ENCODE measurements around the gene KRT6A.
"Not testable (repeated sequence)": the region's sequence is repeated elsewhere in the genome, so short reads cannot be mapped to it uniquely, and the experiment has no call there.

Gene KRT6A

GRCh38 chr12:52506858-52507715 lies 14.0 kb upstream of the KRT6A start:
- Histone ChIP-seq H3K9me3 (ENCODE audit: control insufficient read depth, low read length) (peaks cover 4% of the 10 kb centered on the region), H3K4me3 (ENCODE audit: insufficient read depth, low read depth, low read length, poor library complexity, severe bottlenecking) (no peak overlapping the region), H3K27ac (ENCODE audit: insufficient read depth, low read length, poor library complexity, severe bottlenecking) (no peak overlapping the region), H3K4me1 (ENCODE audit: control insufficient read depth, insufficient read depth, low read length, poor library complexity, severe bottlenecking) (no peaks in the 10 kb centered on the region), H3K36me3 (ENCODE audit: control insufficient read depth, insufficient read depth, low read length) (no peaks in the 10 kb centered on the region), H3K27me3 (replicated peaks; ENCODE audit: control insufficient read depth, insufficient read depth, low read length, poor library complexity, severe bottlenecking) (peaks cover 4% of the 10 kb centered on the region)
- DNase-seq: no peak

- Histone ChIP-seq H3K9me3 (ENCODE audit: control insufficient read depth, low read length) (no peaks in the 10 kb centered on the region), H3K4me3 (ENCODE audit: insufficient read depth, low read depth, low read length, poor library complexity, severe bottlenecking) (no peak overlapping the region), H3K4me1 (ENCODE audit: control insufficient read depth, insufficient read depth, low read length, poor library complexity, severe bottlenecking) (no peaks in the 10 kb centered on the region), H3K27me3 (replicated peaks; ENCODE audit: control insufficient read depth, insufficient read depth, low read length, poor library complexity, severe bottlenecking) (peaks cover 4% of the 10 kb centered on the region), H3K36me3 (ENCODE audit: control insufficient read depth, insufficient read depth, low read length) (no peaks in the 10 kb centered on the region), H3K27ac (ENCODE audit: insufficient read depth, low read length, poor library complexity, severe bottlenecking) (no peak overlapping the region)
- no peak for DNase-seq
Measured at GRCh38 chr12:52502877-52503276, 9.8 kb upstream of the KRT6A start.

GRCh38 chr12:52501490-52501889 lies 8.4 kb upstream of the KRT6A start:
- no peak for DNase-seq
- no peaks in the 10 kb centered on the region for H3K4me1 ChIP-seq (ENCODE audit: control insufficient read depth, insufficient read depth, low read length, poor library complexity, severe bottlenecking)
- peaks cover 4% of the 10 kb centered on the region for H3K27me3 ChIP-seq (replicated peaks; ENCODE audit: control insufficient read depth, insufficient read depth, low read length, poor library complexity, severe bottlenecking)
- H3K9me3 ChIP-seq (ENCODE audit: control insufficient read depth, low read length): no peaks in the 10 kb centered on the region
- H3K4me3 ChIP-seq (ENCODE audit: insufficient read depth, low read depth, low read length, poor library complexity, severe bottlenecking): no peak overlapping the region
- H3K36me3 ChIP-seq (ENCODE audit: control insufficient read depth, insufficient read depth, low read length): no peaks in the 10 kb centered on the region
- H3K27ac ChIP-seq (ENCODE audit: insufficient read depth, low read length, poor library complexity, severe bottlenecking): no peak overlapping the region

- H3K4me1 ChIP-seq (ENCODE audit: control insufficient read depth, insufficient read depth, low read length, poor library complexity, severe bottlenecking); DNase-seq; H3K27ac ChIP-seq (ENCODE audit: insufficient read depth, low read length, poor library complexity, severe bottlenecking); H3K9me3 ChIP-seq (ENCODE audit: control insufficient read depth, low read length); H3K27me3 ChIP-seq (replicated peaks; ENCODE audit: control insufficient read depth, insufficient read depth, low read length, poor library complexity, severe bottlenecking); H3K4me3 ChIP-seq (ENCODE audit: insufficient read depth, low read depth, low read length, poor library complexity, severe bottlenecking); H3K36me3 ChIP-seq (ENCODE audit: control insufficient read depth, insufficient read depth, low read length): not testable (repeated sequence)
Measured at GRCh38 chr12:52500574-52500973, 7.5 kb upstream of the KRT6A start.

GRCh38 chr12:52499806-52500560 lies 6.9 kb upstream of the KRT6A start:
- no peak for DNase-seq
- Histone ChIP-seq H3K4me3 (ENCODE audit: insufficient read depth, low read depth, low read length, poor library complexity, severe bottlenecking) (no peak overlapping the region), H3K27me3 (replicated peaks; ENCODE audit: control insufficient read depth, insufficient read depth, low read length, poor library complexity, severe bottlenecking) (no peaks in the 10 kb centered on the region), H3K27ac (ENCODE audit: insufficient read depth, low read length, poor library complexity, severe bottlenecking) (no peak overlapping the region), H3K4me1 (ENCODE audit: control insufficient read depth, insufficient read depth, low read length, poor library complexity, severe bottlenecking) (no peaks in the 10 kb centered on the region), H3K9me3 (ENCODE audit: control insufficient read depth, low read length) (no peaks in the 10 kb centered on the region), H3K36me3 (ENCODE audit: control insufficient read depth, insufficient read depth, low read length) (no peaks in the 10 kb centered on the region)

- Histone ChIP-seq H3K27me3 (replicated peaks; ENCODE audit: control insufficient read depth, insufficient read depth, low read length, poor library complexity, severe bottlenecking) (no peaks in the 10 kb centered on the region), H3K36me3 (ENCODE audit: control insufficient read depth, insufficient read depth, low read length) (no peaks in the 10 kb centered on the region), H3K27ac (ENCODE audit: insufficient read depth, low read length, poor library complexity, severe bottlenecking) (no peak overlapping the region), H3K9me3 (ENCODE audit: control insufficient read depth, low read length) (no peaks in the 10 kb centered on the region), H3K4me1 (ENCODE audit: control insufficient read depth, insufficient read depth, low read length, poor library complexity, severe bottlenecking) (no peaks in the 10 kb centered on the region), H3K4me3 (ENCODE audit: insufficient read depth, low read depth, low read length, poor library complexity, severe bottlenecking) (no peak overlapping the region)
- no peak for DNase-seq
Measured at GRCh38 chr12:52498946-52499345, 5.9 kb upstream of the KRT6A start.

- no peaks in the 10 kb centered on the region for H3K4me1 ChIP-seq (ENCODE audit: control insufficient read depth, insufficient read depth, low read length, poor library complexity, severe bottlenecking)
Measured at GRCh38 chr12:52497975-52498374, 4.9 kb upstream of the KRT6A start.

GRCh38 chr12:52496590-52497071 lies 3.6 kb upstream of the KRT6A start:
- Histone ChIP-seq H3K36me3 (ENCODE audit: control insufficient read depth, insufficient read depth, low read length) (no peaks in the 10 kb centered on the region), H3K4me3 (ENCODE audit: insufficient read depth, low read depth, low read length, poor library complexity, severe bottlenecking) (no peak overlapping the region), H3K27ac (ENCODE audit: insufficient read depth, low read length, poor library complexity, severe bottlenecking) (no peak overlapping the region), H3K27me3 (replicated peaks; ENCODE audit: control insufficient read depth, insufficient read depth, low read length, poor library complexity, severe bottlenecking) (no peaks in the 10 kb centered on the region), H3K9me3 (ENCODE audit: control insufficient read depth, low read length) (no peaks in the 10 kb centered on the region), H3K4me1 (ENCODE audit: control insufficient read depth, insufficient read depth, low read length, poor library complexity, severe bottlenecking) (no peaks in the 10 kb centered on the region)
- no peak for DNase-seq

More at GRCh38 chr12:52497975-52498374, 4.9 kb upstream of the KRT6A start:
- Histone ChIP-seq H3K4me3 (ENCODE audit: insufficient read depth, low read depth, low read length, poor library complexity, severe bottlenecking) (no peak overlapping the region), H3K9me3 (ENCODE audit: control insufficient read depth, low read length) (no peaks in the 10 kb centered on the region), H3K27ac (ENCODE audit: insufficient read depth, low read length, poor library complexity, severe bottlenecking) (no peak overlapping the region), H3K36me3 (ENCODE audit: control insufficient read depth, insufficient read depth, low read length) (no peaks in the 10 kb centered on the region), H3K27me3 (replicated peaks; ENCODE audit: control insufficient read depth, insufficient read depth, low read length, poor library complexity, severe bottlenecking) (no peaks in the 10 kb centered on the region)
- DNase-seq: no peak

- no peaks in the 10 kb centered on the region for H3K27me3 ChIP-seq (replicated peaks; ENCODE audit: control insufficient read depth, insufficient read depth, low read length, poor library complexity, severe bottlenecking)
- no peaks in the 10 kb centered on the region for H3K9me3 ChIP-seq (ENCODE audit: control insufficient read depth, low read length)
- H3K4me3 ChIP-seq (ENCODE audit: insufficient read depth, low read depth, low read length, poor library complexity, severe bottlenecking): no peak overlapping the region
- H3K4me1 ChIP-seq (ENCODE audit: control insufficient read depth, insufficient read depth, low read length, poor library complexity, severe bottlenecking): no peaks in the 10 kb centered on the region
- DNase-seq: no peak
- H3K27ac ChIP-seq (ENCODE audit: insufficient read depth, low read length, poor library complexity, severe bottlenecking): no peak overlapping the region
- no peaks in the 10 kb centered on the region for H3K36me3 ChIP-seq (ENCODE audit: control insufficient read depth, insufficient read depth, low read length)
Measured at GRCh38 chr12:52496054-52496453, 3.0 kb upstream of the KRT6A start.

GRCh38 chr12:52495389-52495788 lies 2.3 kb upstream of the KRT6A start:
- Histone ChIP-seq H3K4me1 (ENCODE audit: control insufficient read depth, insufficient read depth, low read length, poor library complexity, severe bottlenecking) (no peaks in the 10 kb centered on the region), H3K4me3 (ENCODE audit: insufficient read depth, low read depth, low read length, poor library complexity, severe bottlenecking) (no peak overlapping the region), H3K36me3 (ENCODE audit: control insufficient read depth, insufficient read depth, low read length) (no peaks in the 10 kb centered on the region), H3K27ac (ENCODE audit: insufficient read depth, low read length, poor library complexity, severe bottlenecking) (no peak overlapping the region), H3K27me3 (replicated peaks; ENCODE audit: control insufficient read depth, insufficient read depth, low read length, poor library complexity, severe bottlenecking) (no peaks in the 10 kb centered on the region), H3K9me3 (ENCODE audit: control insufficient read depth, low read length) (no peaks in the 10 kb centered on the region)
- no peak for DNase-seq

All from effector memory CD4-positive, alpha-beta T cell (primary cell).